GM12878 (cell line): ENCODE measurements around the gene NPDC1. TPM values are rescaled to one million over a fixed set of nuclear protein-coding genes. Genes with fewer than 3 reads are reported as not detected.

ENCODE experiments used
- BCL3 ChIP-seq: IDR thresholded peaks from 2 replicates; pipeline ENCODE4 v1.6.1; 2011; ENCODE audit warnings: borderline replicate concordance, low read depth, mild to moderate bottlenecking, moderate library complexity, low read length; ENCODE audit not compliant: insufficient read depth, poor library complexity, severe bottlenecking
- E4F1 ChIP-seq: fragments of 450-650 bp; IDR thresholded peaks from 2 replicates; pipeline ENCODE4 v1.6.1; 2018; ENCODE audit warnings: borderline replicate concordance, mild to moderate bottlenecking; ENCODE audit not compliant: partially characterized antibody
- EP300 ChIP-seq, 2 experiments: fragments of 150-350 bp in 1 of 2; IDR thresholded peaks; 2 replicates each; pipeline ENCODE4 v1.6.1; 2011 to 2012; ENCODE audit warnings: low read depth in 2 of 2, low read length in 2 of 2, borderline replicate concordance in 1 of 2, improper control_type of control experiment in 1 of 2, inconsistent platforms in 1 of 2; ENCODE audit not compliant: control insufficient read depth in 1 of 2
- IKZF2 ChIP-seq, 2 experiments: fragments of 450-650 bp; IDR thresholded peaks; 2 replicates each; pipeline ENCODE4 v1.6.1; 2017; ENCODE audit warnings: mild to moderate bottlenecking in 2 of 2, moderate library complexity in 2 of 2
- IRF5 ChIP-seq: fragments of 450-650 bp; IDR thresholded peaks from 2 replicates; pipeline ENCODE4 v1.6.1; 2017; ENCODE audit warnings: borderline replicate concordance
- MYC ChIP-seq: IDR thresholded peaks from 2 replicates; pipeline ENCODE4 v1.6.1; 2011; ENCODE audit warnings: mild to moderate bottlenecking, low read length, moderate library complexity, inconsistent platforms; ENCODE audit not compliant: insufficient read depth, insufficient replicate concordance, insufficient read length, severe bottlenecking
- TAF1 ChIP-seq: IDR thresholded peaks from 2 replicates; pipeline ENCODE4 v1.6.1; 2011; ENCODE audit warnings: mild to moderate bottlenecking, low read depth, low read length, borderline replicate concordance
- ZBTB40 ChIP-seq: fragments of 450-650 bp; IDR thresholded peaks from 2 replicates; pipeline ENCODE4 v1.6.1; 2016; ENCODE audit warnings: mild to moderate bottlenecking, moderate library complexity, borderline replicate concordance
- polyA plus RNA-seq, 11 experiments: library from polyadenylated mRNA; depleted of rRNA in 4 of 11; unstranded in 6 of 11; stranded (reverse) in 5 of 11; fragments of >200 nt; fragmentation: Nextera tagmentation in 4 of 11; fragmentation: Illumina TruSeq in 1 of 11; extraction: Ambion mirVana in 4 of 11; extraction: Trizol in 1 of 11; gene quantifications; 1 replicate in 1 of 11; 2 replicates in 10 of 11; pipeline versions ENCODE4 v1.2.1 to v1.2.3, GENCODE V29; 2011 to 2016; ENCODE audit warnings: inconsistent platforms in 2 of 11, missing spikeins in 2 of 11, low read depth in 1 of 11
- total RNA-seq, 4 experiments: library from RNA; depleted of rRNA in 3 of 4; stranded (reverse); fragments of >200 nt in 3 of 4; fragmentation: Illumina TruSeq in 1 of 4; extraction: Trizol in 1 of 4; gene quantifications; 2 replicates each; pipeline versions ENCODE4 v1.2.1 to v1.2.3, GENCODE V29; 2013 to 2021

Gene NPDC1
- total and polyA plus RNA-seq, 10 of the 15 experiments (the other 5 are each of a cell fraction or from before 2014, with no cell fraction given), result 0.04 to 1.7 (median 0.77) TPM; not detected in 2

- TF ChIP-seq ZBTB40 (no peak), MYC (no peak), IRF5 (no peak), E4F1 (no peak), TAF1 (no peak), EP300 (IDR thresholded peaks at IDR 0.05; ENCODE audit: borderline replicate concordance in 1 of 2, control insufficient read depth in 1 of 2, low read depth in 2 of 2, low read length in 2 of 2) (no peak), BCL3 (no peak), IKZF2 (IDR thresholded peaks at IDR 0.05) (no peak)
Measured at GRCh38 chr9:137055385-137056364, 9.7 kb upstream of the NPDC1 start (continued).
